ENCODE results near the gene HAPSTR1. TPM values are rescaled to one million over a fixed set of nuclear protein-coding genes. Genes with fewer than 3 reads are reported as not detected.

HAPSTR1 gene
- total RNA-seq, 2 donors from 2014 or later, result 122 to 124 TPM

- H3K4me1 Mint-ChIP-seq, result peaks cover 55% of the 10 kb centered on the region
- DNase-seq (no peak), ATAC-seq (no peak)
- peak overlapping the region; percentile 99 for H3K27ac Mint-ChIP-seq
- peak overlapping the region; percentile 99 for H3K4me3 Mint-ChIP-seq
- H3K27me3 Mint-ChIP-seq, result no peaks in the 10 kb centered on the region
- H3K36me3 Mint-ChIP-seq (ENCODE audit: low read depth), result peaks cover 14% of the 10 kb centered on the region
- no peaks in the 10 kb centered on the region for H3K9me3 ChIP-seq (ENCODE audit: control insufficient read depth, low read length, poor library complexity, severe bottlenecking)
These were observed 2.8 kb downstream of the HAPSTR1 start for GRCh38 chr16:9094011-9094846.

GRCh38 chr16:9095171-9095570, 3.7 kb downstream of the HAPSTR1 start:
- DNase-seq, result no peak
- Mint-ChIP-seq H3K27ac (peak overlapping the region; percentile 45), H3K4me1 (peaks cover 59% of the 10 kb centered on the region), H3K36me3 (ENCODE audit: low read depth) (peaks cover 14% of the 10 kb centered on the region), H3K4me3 (peak overlapping the region; percentile 99), H3K27me3 (no peaks in the 10 kb centered on the region)
- no peak for ATAC-seq
- H3K9me3 ChIP-seq (ENCODE audit: control insufficient read depth, low read length, poor library complexity, severe bottlenecking), result no peaks in the 10 kb centered on the region

DNA sequence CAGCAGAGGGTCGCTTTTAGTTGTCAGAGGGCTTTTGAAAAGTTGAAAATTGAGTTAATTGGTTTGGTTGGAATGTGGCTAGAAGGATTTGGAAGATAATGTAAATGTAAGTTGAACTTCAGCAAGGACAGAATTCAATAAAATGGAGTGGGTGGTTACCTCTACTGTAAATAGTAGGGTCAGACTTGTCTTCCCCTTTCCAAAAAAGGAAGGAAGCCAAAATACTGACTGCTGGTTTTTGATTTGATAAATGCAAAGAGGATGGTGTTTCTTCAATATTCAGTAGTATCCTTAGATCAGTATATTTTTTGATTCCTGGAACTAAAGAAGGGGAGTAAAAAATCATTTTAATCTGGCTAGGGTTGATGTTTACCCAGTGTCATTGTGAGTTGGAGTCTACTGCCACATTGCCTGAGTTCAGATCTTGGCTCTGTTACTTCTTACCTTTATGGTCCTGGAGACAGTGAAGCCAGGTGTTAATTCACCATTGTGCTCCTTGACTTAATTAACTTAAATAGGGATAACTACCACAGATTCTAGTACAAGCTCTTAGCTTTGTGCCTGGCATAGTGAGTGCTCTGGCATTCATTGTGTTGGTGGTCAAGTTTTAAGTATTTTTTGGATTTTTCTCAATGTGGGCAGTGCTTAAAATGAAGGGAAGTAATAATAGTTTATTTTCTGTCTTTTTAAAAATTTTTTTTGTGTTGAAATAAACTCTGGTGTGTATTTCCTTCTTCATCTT, 4.4 kb downstream of the HAPSTR1 start:
- ATAC-seq (no peak), DNase-seq (no peak)
- Mint-ChIP-seq H3K4me1 (peaks cover 66% of the 10 kb centered on the region), H3K27ac (peak overlapping the region; percentile 70), H3K36me3 (ENCODE audit: low read depth) (peaks cover 14% of the 10 kb centered on the region), H3K4me3 (peak overlapping the region; percentile 77), H3K27me3 (no peaks in the 10 kb centered on the region)
- no peaks in the 10 kb centered on the region for H3K9me3 ChIP-seq (ENCODE audit: control insufficient read depth, low read length, poor library complexity, severe bottlenecking)

DNA sequence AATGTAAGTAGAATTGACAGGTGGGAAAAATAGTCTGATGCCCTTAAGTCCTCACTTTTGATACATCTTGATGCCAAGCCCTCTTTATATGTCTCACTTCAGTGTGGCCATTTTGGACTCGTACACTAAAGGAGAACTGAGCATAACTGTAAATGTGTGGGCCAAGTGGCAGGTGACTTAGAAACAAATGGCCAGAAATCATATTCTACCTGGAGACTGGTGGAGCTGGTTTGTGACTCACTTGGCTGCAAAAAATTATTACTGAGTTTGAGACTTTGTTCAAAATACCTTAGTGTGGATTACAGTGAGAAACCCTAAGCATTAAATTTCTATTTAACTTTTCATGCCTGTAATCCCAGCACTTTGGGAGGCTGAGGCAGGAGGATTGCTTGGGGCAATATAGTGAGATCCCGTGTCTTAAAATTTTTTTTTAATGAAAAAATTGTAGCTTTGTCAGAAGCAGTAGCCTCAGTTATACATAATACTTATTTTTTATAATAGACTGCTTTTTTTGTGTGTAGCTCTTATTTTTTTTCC, 5.0 kb downstream of the HAPSTR1 start:
- Mint-ChIP-seq H3K4me3 (peak overlapping the region; percentile 25), H3K36me3 (ENCODE audit: low read depth) (peaks cover 14% of the 10 kb centered on the region), H3K27me3 (no peaks in the 10 kb centered on the region), H3K27ac (peak overlapping the region; percentile 70), H3K4me1 (peaks cover 66% of the 10 kb centered on the region)
- H3K9me3 ChIP-seq (ENCODE audit: control insufficient read depth, low read length, poor library complexity, severe bottlenecking), result no peaks in the 10 kb centered on the region
- ATAC-seq, result no peak
- DNase-seq, result no peak

- no peaks in the 10 kb centered on the region for H3K9me3 ChIP-seq (ENCODE audit: control insufficient read depth, low read length, poor library complexity, severe bottlenecking)
- no peaks in the 10 kb centered on the region for H3K27me3 Mint-ChIP-seq
- H3K4me3 Mint-ChIP-seq, result peak overlapping the region; percentile 84
- ATAC-seq (no peak), DNase-seq (no peak)
- peaks cover 13% of the 10 kb centered on the region for H3K36me3 Mint-ChIP-seq (ENCODE audit: low read depth)
- peaks cover 73% of the 10 kb centered on the region for H3K4me1 Mint-ChIP-seq
- H3K27ac Mint-ChIP-seq, result peak overlapping the region; percentile 92
These were observed 6.1 kb downstream of the HAPSTR1 start for GRCh38 chr16:9097266-9098219.

DNA sequence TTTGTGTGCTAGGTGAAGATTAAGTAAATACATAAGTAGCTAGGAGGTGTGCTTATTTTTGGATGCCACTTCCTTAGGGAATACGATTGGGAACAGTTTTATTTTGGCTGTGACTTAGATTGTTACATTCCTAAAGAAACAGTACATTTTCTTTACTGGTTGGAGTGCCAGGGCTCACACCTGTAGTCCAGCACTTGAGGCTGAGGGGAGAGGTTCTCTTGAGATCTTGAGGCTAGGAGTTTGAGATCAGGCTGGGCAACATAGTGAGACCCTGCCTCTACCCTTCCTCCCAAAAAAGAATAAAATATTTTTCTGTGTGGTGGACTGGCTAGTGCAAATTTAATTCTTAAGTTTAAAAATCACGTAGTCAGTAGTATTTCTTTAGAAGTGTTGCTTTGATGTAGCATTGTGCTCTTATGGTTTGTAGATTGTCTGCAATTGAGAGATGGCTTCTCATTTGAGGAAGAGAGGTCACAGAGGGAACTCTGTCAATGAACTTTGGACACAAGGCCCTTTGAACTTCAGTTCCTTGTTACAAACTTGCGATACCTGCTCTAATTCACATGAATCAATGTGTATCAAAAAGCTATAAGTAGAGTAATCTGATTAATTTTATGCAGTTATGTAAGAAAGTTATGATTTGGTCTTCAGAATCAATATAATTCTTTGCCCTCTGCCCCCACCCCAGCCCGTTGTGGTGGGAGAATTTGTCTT, 7.1 kb downstream of the HAPSTR1 start:
- peaks cover 4% of the 10 kb centered on the region for H3K36me3 Mint-ChIP-seq (ENCODE audit: low read depth)
- DNase-seq (no peak), ATAC-seq (peak; percentile 22)
- peak overlapping the region; percentile 92 for H3K27ac Mint-ChIP-seq
- H3K27me3 Mint-ChIP-seq, result no peaks in the 10 kb centered on the region
- no peaks in the 10 kb centered on the region for H3K9me3 ChIP-seq (ENCODE audit: control insufficient read depth, low read length, poor library complexity, severe bottlenecking)
- H3K4me1 Mint-ChIP-seq, result peaks cover 67% of the 10 kb centered on the region
- peak overlapping the region; percentile 84 for H3K4me3 Mint-ChIP-seq

DNA sequence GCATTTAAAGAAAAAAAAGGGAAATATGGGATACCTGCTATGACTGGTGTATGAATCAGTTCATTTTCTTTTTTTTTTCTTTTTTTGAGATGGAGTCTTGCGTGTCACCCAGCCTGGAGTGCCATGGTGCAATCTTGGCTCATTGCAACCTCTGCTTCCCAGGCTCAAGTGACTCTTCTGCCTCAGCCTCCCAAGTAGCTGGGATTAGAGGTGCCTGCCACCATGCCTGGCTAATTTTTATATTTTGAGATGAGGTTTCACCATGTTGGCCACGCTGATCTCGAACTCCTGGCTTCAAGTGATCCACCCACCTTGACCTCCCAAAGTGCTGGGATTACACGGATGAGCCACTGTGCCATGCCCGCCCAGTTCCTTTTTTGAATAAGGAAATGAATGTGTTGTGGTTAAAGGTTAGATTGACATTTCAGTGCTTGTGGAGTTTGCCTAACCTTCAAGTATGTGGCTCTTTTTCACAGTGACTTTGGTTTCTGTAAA, 7.7 kb downstream of the HAPSTR1 start:
- no peaks in the 10 kb centered on the region for H3K27me3 Mint-ChIP-seq
- ATAC-seq, result peak; percentile 29
- H3K4me1 Mint-ChIP-seq, result peaks cover 66% of the 10 kb centered on the region
- H3K27ac Mint-ChIP-seq, result peak overlapping the region; percentile 86
- DNase-seq, result no peak
- peak overlapping the region; percentile 84 for H3K4me3 Mint-ChIP-seq
- H3K36me3 Mint-ChIP-seq (ENCODE audit: low read depth), result peaks cover 4% of the 10 kb centered on the region
- no peaks in the 10 kb centered on the region for H3K9me3 ChIP-seq (ENCODE audit: control insufficient read depth, low read length, poor library complexity, severe bottlenecking)

DNA sequence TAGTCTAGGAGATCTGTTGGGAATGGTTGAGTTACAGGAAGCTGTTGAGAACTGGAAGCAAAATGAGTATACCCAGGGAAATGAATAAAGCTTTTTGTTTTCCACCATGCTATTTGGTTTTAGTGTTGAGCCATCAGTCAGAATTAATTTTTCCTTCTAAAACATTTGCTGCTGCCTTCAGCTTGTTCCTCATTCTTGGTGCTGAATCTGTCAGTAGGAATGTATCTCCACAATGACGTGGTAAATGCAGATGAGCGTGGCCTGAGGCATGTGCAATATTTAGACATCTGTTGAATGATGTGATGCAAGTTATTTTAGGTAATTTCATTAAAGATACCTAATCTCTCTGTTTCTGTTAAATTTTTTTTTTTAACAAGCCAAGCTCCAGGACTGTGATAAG, 10.9 kb downstream of the HAPSTR1 start:
- Mint-ChIP-seq H3K4me1 (peaks cover 74% of the 10 kb centered on the region), H3K4me3 (peak overlapping the region; percentile 70), H3K27me3 (no peaks in the 10 kb centered on the region), H3K27ac (peak overlapping the region; percentile 86), H3K36me3 (ENCODE audit: low read depth) (peaks cover 9% of the 10 kb centered on the region)
- DNase-seq (no peak), ATAC-seq (no peak)
- no peaks in the 10 kb centered on the region for H3K9me3 ChIP-seq (ENCODE audit: control insufficient read depth, low read length, poor library complexity, severe bottlenecking)

GRCh38 chr16:9102943-9103342, 11.5 kb downstream of the HAPSTR1 start:
- H3K9me3 ChIP-seq (ENCODE audit: control insufficient read depth, low read length, poor library complexity, severe bottlenecking), result no peaks in the 10 kb centered on the region
- peaks cover 13% of the 10 kb centered on the region for H3K36me3 Mint-ChIP-seq (ENCODE audit: low read depth)
- peak overlapping the region; percentile 70 for H3K4me3 Mint-ChIP-seq
- no peaks in the 10 kb centered on the region for H3K27me3 Mint-ChIP-seq
- DNase-seq, result no peak
- ATAC-seq, result peak; percentile 24
- H3K4me1 Mint-ChIP-seq, result peaks cover 74% of the 10 kb centered on the region
- no peak overlapping the region for H3K27ac Mint-ChIP-seq

- Mint-ChIP-seq H3K27ac (peak overlapping the region; percentile 77), H3K4me1 (peaks cover 71% of the 10 kb centered on the region), H3K27me3 (no peaks in the 10 kb centered on the region), H3K36me3 (ENCODE audit: low read depth) (peaks cover 13% of the 10 kb centered on the region), H3K4me3 (peak overlapping the region; percentile 70)
- DNase-seq, result no peak
- ATAC-seq, result no peak
- H3K9me3 ChIP-seq (ENCODE audit: control insufficient read depth, low read length, poor library complexity, severe bottlenecking), result no peaks in the 10 kb centered on the region
These were observed 12.1 kb downstream of the HAPSTR1 start for GRCh38 chr16:9103546-9103945.

DNA sequence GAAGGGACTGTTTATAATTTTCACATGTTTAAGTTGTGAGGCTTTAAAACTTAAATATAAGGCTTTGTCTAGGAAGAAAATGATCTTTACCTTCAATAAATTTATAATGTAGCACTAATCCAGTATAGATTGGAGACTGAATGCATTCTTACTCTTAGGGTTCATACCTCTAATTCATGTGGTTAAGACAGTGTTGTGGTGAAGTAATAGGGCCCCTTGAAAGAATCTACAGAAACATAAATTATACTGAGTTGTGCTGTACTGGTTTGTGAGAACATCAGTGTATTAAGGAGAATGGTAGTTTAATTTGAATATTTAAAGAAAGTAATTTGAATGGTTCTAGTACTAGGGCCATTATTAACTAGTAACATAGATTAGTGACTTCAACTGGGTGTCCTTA, 13.7 kb downstream of the HAPSTR1 start:
- peak overlapping the region; percentile 80 for H3K4me3 Mint-ChIP-seq
- H3K9me3 ChIP-seq (ENCODE audit: control insufficient read depth, low read length, poor library complexity, severe bottlenecking), result no peaks in the 10 kb centered on the region
- DNase-seq, result no peak
- no peaks in the 10 kb centered on the region for H3K27me3 Mint-ChIP-seq
- peak overlapping the region; percentile 77 for H3K27ac Mint-ChIP-seq
- peaks cover 74% of the 10 kb centered on the region for H3K4me1 Mint-ChIP-seq
- H3K36me3 Mint-ChIP-seq (ENCODE audit: low read depth), result peaks cover 13% of the 10 kb centered on the region
- peak; percentile 35 for ATAC-seq
